Brain microvascular endothelial cell (primary cell): ENCODE data around the gene STK4.

Experiments
- DNase-seq: peaks from one replicate; pipeline ENCODE4 v3.0.0-alpha.2; 2020
- H3K27ac ChIP-seq: fragments of 250-450 bp; sonication (Bioruptor Pico); 2 replicates; pipeline ENCODE4 v1.5.1; 2020; ENCODE audit warnings: mild to moderate bottlenecking, moderate library complexity
- H3K27me3 ChIP-seq: fragments of 250-450 bp; sonication (Bioruptor Pico); replicated peaks from 2 replicates; pipeline ENCODE4 v1.5.1; 2020; ENCODE audit warnings: mild to moderate bottlenecking
- H3K36me3 ChIP-seq: fragments of 250-450 bp; sonication (Bioruptor Pico); replicated peaks from 2 replicates; pipeline ENCODE4 v1.5.1; 2020; ENCODE audit warnings: mild to moderate bottlenecking
- H3K4me3 ChIP-seq: 2 replicates; pipeline ENCODE4 v1.5.1; 2011; ENCODE audit warnings: low read depth, mild to moderate bottlenecking, control low read depth, low read length, moderate library complexity
- in situ Hi-C: cut with HindIII; loops from 2 replicates; pipeline ENCODE4 v1.10.0; 2017; ENCODE audit warnings: low sequenced_read_pairs, low pct_ligation_motif_present
- TF ChIP-seq, protein P1 (sequence below): IDR thresholded peaks from 2 replicates; pipeline ENCODE4 v1.5.1; 2011; ENCODE audit warnings: low read depth, mild to moderate bottlenecking, moderate library complexity, low read length, control low read depth, inconsistent platforms; ENCODE audit errors: missing control alignments

The STK4 gene

DNA sequence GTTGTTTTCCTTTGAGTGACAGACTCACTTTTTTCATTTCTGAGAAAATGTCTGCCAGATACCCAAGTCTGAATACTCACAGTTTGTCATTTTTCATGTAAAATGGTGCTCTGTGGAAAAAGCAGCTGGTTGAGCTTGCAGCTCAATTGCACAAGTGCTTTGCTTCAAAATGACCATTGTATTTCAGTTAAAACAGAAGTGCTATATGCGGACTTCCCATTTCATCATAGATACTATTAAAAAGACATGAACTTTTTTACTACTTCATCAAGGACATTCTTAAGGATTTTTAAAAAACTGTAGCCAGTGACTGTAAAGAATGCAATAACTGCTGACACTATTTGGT is 73.1 kb downstream of the STK4 start:
- no peak for DNase-seq
- TF ChIP-seq, protein P1, sequence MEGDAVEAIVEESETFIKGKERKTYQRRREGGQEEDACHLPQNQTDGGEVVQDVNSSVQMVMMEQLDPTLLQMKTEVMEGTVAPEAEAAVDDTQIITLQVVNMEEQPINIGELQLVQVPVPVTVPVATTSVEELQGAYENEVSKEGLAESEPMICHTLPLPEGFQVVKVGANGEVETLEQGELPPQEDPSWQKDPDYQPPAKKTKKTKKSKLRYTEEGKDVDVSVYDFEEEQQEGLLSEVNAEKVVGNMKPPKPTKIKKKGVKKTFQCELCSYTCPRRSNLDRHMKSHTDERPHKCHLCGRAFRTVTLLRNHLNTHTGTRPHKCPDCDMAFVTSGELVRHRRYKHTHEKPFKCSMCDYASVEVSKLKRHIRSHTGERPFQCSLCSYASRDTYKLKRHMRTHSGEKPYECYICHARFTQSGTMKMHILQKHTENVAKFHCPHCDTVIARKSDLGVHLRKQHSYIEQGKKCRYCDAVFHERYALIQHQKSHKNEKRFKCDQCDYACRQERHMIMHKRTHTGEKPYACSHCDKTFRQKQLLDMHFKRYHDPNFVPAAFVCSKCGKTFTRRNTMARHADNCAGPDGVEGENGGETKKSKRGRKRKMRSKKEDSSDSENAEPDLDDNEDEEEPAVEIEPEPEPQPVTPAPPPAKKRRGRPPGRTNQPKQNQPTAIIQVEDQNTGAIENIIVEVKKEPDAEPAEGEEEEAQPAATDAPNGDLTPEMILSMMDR, result no peak
- no peak overlapping the region for H3K27ac ChIP-seq
- no peaks in the 10 kb centered on the region for H3K27me3 ChIP-seq
- H3K4me3 ChIP-seq, result no peak overlapping the region
- no peaks in the 10 kb centered on the region for H3K36me3 ChIP-seq
- in situ Hi-C loops, result no loop called here

DNA sequence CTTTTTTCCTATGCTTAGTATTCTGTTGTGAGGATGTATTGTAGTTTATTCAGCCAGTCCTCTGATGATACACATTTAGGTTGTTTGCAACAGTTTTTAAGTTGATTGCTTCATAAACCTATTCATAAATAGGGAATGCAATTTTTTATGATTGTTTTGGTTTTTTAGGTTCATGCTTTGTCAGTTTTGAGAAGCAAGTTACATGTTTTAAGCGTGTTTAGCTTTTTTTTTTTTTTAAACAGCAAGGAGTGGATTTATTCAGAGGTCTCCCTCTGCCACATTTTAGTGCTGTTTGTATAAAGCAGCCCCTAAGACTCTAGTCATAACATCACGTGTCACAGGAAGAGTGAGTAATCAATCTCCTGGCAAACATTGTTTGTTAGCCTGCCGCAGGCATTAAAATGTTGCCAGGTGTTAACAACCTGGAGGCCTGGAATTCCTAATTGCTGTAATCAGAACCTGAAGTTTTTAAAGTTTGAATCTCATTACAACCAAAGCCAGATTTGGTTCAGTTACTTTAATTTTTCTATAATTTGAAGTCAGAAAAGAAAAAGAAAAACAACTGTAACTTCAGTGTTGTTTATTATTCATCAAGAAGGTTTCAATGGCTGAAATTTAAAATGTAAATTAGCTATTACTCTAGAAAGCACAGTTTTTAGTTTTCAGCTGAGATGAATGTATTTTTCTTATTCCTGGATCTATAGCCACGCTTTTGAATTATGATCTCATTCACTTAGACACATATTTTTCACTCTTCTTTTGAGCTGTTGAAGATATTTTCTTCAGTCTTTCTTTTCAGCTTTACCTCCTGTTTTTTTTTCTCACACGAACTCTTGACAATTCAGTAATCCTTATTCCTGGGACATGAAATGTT is 75.4 kb downstream of the STK4 start:
- in situ Hi-C loops, result no loop called here
- H3K4me3 ChIP-seq, result no peak overlapping the region
- TF ChIP-seq, protein P1, result no peak
- no peak overlapping the region for H3K27ac ChIP-seq
- DNase-seq, result peak; percentile 31
- no peaks in the 10 kb centered on the region for H3K27me3 ChIP-seq
- H3K36me3 ChIP-seq, result no peaks in the 10 kb centered on the region

DNA sequence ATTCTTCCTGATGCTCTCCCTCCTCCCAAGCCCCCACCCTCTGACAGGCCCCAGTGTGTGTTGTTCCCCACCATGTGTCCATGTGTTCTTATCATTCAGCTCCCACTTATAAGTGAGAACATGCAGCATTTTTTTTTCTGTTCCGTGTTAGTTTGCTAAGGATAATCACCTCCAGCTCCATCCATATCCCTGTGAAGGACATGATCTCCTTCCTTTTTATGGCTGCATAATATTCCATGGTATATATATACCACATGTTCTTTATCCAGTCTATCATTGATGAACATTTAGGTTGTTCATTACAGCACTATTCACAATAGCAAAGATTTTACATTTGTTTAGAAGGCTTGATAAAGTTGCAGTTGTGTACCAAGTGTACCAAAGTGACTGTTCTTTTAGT is 76.7 kb downstream of the STK4 start:
- in situ Hi-C loops, result no loop called here
- Histone ChIP-seq H3K4me3 (no peak overlapping the region), H3K27me3 (no peaks in the 10 kb centered on the region), H3K36me3 (no peaks in the 10 kb centered on the region), H3K27ac (no peak overlapping the region)
- no peak for DNase-seq
- TF ChIP-seq, protein P1, result no peak

DNA sequence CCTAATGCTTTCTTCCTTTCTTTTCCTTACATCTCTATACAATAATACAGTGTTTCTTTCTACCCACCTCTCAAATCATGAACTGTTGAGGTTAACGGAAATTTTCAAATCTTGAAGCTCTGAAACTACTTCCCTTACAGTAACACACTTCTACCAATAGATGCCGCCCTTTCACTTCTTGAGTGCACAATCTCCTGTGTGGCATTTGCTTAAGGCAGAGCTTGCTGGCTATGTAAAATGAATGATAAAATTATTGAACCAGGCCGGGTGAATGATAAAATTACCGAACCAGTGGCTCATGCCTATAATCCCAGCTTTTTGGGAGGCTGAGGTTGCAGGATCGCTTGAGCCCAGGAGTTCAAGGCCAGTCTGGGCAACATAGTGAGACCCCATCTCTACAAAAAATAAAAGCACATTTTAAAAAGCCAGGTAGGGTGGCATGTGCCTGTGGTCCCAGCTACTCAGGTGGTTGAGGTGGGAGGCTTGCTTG is 77.8 kb downstream of the STK4 start:
- Histone ChIP-seq H3K36me3 (no peaks in the 10 kb centered on the region), H3K27ac (no peak overlapping the region), H3K27me3 (no peaks in the 10 kb centered on the region), H3K4me3 (no peak overlapping the region)
- peak; percentile 60 for DNase-seq
- TF ChIP-seq, protein P1, result peak; percentile 86
- in situ Hi-C loops, result no loop called here

DNA sequence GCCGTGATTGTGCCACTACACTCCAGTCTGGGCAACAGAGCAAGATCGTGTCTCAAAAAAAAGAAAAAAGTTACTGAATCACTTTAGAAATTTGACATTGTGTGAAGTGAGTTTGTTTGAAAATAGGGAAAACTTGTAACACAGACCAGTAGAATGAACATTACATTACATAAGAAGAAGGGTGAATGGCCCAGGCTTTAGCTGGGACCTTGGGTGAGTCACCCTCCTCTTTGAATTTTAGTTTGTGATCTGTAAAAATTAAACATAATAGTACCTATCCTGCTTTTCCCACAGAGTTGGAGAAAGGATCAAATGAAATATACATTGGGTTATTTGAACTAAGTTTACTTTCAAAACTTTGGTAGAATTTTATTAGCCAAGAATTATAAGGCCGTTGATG is 78.3 kb downstream of the STK4 start:
- no peak overlapping the region for H3K4me3 ChIP-seq
- in situ Hi-C loops, result no loop called here
- H3K27ac ChIP-seq, result no peak overlapping the region
- no peaks in the 10 kb centered on the region for H3K36me3 ChIP-seq
- no peak for DNase-seq
- H3K27me3 ChIP-seq, result no peaks in the 10 kb centered on the region
- TF ChIP-seq, protein P1, result no peak
